ENCODE measurements around the gene MXRA8. TPM values are rescaled to one million over a fixed set of nuclear protein-coding genes. Genes with fewer than 3 reads are reported as not detected.

MXRA8 gene
- total and polyA plus RNA-seq, 8 donors: 23.3 to 203 (median 42.9) TPM

DNA sequence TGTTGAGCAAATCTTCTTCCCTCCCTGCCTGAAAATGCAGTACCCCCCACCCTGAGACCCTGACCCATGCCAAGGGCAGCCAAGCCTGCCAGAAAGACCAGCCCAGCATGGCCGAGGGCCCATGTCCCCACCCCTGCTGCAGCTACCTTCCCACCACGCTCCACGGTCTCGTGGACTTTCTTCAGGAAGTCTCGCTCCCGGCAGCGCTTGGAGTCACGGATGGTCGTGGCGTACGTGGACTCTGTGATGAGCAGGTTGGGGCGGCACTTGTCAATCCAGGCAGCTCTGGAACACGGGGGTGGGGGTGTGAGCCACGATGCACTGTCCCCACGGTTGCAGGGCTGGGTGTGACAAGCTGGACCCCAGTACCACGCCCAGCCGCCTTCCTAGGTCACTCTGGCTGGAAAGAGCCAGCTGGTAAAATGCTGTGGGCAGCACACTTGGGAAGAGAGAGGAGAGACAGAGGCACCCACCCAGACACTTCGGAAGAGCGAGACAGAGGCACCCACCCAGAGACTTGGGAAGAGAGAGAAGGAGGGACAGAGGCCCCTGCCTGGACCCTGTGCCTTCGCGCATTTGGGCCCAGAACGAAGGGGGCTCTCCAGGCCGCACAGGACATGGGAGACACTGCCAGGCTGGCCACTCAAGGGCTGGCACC lies 43.5 kb downstream of the MXRA8 start:
- WGBS, 5 donors: 86 to 91% (median 90%) methylated on average over 23 of the region's 23 CpGs

DNA sequence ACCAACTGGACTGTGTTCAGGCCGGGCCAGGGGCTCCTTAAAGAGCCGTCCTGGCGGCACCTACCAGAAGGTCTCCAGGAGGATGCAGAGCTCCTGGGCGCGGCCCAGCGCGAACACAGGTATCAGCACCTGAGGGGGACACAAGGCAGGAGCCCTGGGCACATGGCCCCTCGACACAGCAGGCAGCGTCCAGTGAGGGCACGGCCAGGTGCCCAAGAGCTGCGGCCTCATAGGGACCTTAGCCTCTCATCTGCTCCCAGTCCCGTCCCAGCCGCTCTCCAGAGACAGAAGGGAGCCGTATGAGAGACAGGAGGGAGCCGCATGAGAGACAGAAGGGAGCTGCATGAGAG lies 44.1 kb downstream of the MXRA8 start:
- H3K4me1 ChIP-seq: peaks cover 27 to 56% (median 42%) of the 10 kb centered on the region in 4 donors
- no peak for DNase-seq
- WGBS, 5 donors: 91 to 96% (median 93%) methylated on average over 15 of the region's 15 CpGs
- no peak overlapping the region for H3K4me3 ChIP-seq
- H3K27me3 ChIP-seq: no peaks in the 10 kb centered on the region
- no peaks in the 10 kb centered on the region for H3K9me3 ChIP-seq
- H3K27ac ChIP-seq: no peak overlapping the region
- H3K36me3 ChIP-seq: peaks cover 37 to 79% (median 74%) of the 10 kb centered on the region in 4 donors
- TF ChIP-seq EP300 (IDR thresholded peaks at IDR 0.05): no peak
- TF ChIP-seq, protein P1, sequence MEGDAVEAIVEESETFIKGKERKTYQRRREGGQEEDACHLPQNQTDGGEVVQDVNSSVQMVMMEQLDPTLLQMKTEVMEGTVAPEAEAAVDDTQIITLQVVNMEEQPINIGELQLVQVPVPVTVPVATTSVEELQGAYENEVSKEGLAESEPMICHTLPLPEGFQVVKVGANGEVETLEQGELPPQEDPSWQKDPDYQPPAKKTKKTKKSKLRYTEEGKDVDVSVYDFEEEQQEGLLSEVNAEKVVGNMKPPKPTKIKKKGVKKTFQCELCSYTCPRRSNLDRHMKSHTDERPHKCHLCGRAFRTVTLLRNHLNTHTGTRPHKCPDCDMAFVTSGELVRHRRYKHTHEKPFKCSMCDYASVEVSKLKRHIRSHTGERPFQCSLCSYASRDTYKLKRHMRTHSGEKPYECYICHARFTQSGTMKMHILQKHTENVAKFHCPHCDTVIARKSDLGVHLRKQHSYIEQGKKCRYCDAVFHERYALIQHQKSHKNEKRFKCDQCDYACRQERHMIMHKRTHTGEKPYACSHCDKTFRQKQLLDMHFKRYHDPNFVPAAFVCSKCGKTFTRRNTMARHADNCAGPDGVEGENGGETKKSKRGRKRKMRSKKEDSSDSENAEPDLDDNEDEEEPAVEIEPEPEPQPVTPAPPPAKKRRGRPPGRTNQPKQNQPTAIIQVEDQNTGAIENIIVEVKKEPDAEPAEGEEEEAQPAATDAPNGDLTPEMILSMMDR (IDR thresholded peaks at IDR 0.05): no peak
- no peak for TF ChIP-seq POLR2A (IDR thresholded peaks at IDR 0.05)
- no peak for TF ChIP-seq POLR2AphosphoS5 (IDR thresholded peaks at IDR 0.05)
- intact Hi-C loops (cut with DNase I; ENCODE audit: low total_unique reads): no loop called here

More for the DNA sequence above, 43.5 kb downstream of the MXRA8 start:
- DNase-seq: no peak
- Histone ChIP-seq H3K4me1 (peaks cover 21 to 54% (median 39%) of the 10 kb centered on the region in 4 donors), H3K36me3 (peaks cover 41 to 85% (median 80%) of the 10 kb centered on the region in 4 donors), H3K9me3 (no peaks in the 10 kb centered on the region), H3K4me3 (no peak overlapping the region), H3K27me3 (no peaks in the 10 kb centered on the region), H3K27ac (peak overlapping the region in 2 of 5 donors; percentile 9 to 42)
- TF ChIP-seq, protein P1 (IDR thresholded peaks at IDR 0.05): no peak
- TF ChIP-seq POLR2A (IDR thresholded peaks at IDR 0.05): no peak
- no peak for TF ChIP-seq EP300 (IDR thresholded peaks at IDR 0.05)
- no peak for TF ChIP-seq POLR2AphosphoS5 (IDR thresholded peaks at IDR 0.05)
- intact Hi-C loops (cut with DNase I; ENCODE audit: low total_unique reads): no loop called here

DNA sequence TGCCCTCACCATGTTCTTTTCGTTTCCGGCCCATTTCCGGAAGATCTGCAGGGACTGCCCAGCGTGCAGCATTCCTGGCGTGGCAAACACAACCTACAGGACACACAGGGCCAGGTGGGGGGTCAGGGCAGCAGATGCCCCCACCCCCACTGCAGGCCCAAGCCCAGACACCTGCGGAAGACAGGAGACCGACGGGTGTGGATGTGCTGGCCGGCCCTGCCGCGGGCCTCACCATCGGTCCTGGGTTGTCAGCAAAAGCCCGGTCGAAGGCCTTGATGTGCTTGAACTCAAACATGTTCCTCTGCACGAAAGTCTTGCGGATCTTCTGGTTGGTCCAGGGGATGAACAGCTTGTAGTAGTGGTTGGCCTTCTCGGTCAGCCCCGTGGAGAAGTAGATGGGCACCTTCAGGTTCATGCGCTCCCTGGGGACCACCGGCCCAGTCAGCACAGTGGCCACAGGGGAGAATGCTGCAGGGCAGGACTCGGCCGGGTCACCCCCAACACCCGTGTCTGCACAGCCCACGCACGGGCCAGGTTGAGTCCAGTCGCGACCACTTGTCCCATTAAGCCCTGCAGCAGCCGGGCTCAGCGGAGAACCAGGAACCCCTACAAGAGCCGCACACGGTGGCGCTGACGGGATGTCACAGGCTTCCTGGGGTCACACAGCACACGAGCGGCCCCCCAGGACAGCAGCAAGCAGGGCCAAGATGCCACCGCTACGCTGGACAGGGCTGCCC lies 44.7 kb downstream of the MXRA8 start:
- no peaks in the 10 kb centered on the region for H3K9me3 ChIP-seq
- H3K4me1 ChIP-seq: peaks cover 24 to 56% (median 42%) of the 10 kb centered on the region in 4 donors
- peaks cover 34 to 73% (median 69%) of the 10 kb centered on the region in 4 donors for H3K36me3 ChIP-seq
- H3K4me3 ChIP-seq: no peak overlapping the region
- DNase-seq: no peak
- intact Hi-C loops (cut with DNase I; ENCODE audit: low total_unique reads): no loop called here
- H3K27ac ChIP-seq: no peak overlapping the region
- TF ChIP-seq POLR2AphosphoS5 (IDR thresholded peaks at IDR 0.05) (no peak), POLR2A (IDR thresholded peaks at IDR 0.05) (no peak), EP300 (IDR thresholded peaks at IDR 0.05) (no peak)
- TF ChIP-seq, protein P1 (IDR thresholded peaks at IDR 0.05): no peak
- no peaks in the 10 kb centered on the region for H3K27me3 ChIP-seq
- whole genome bisulfite sequencing, 5 donors: 83 to 93% (median 91%) methylated on average over 32 to 37 of the region's 37 CpGs

DNA sequence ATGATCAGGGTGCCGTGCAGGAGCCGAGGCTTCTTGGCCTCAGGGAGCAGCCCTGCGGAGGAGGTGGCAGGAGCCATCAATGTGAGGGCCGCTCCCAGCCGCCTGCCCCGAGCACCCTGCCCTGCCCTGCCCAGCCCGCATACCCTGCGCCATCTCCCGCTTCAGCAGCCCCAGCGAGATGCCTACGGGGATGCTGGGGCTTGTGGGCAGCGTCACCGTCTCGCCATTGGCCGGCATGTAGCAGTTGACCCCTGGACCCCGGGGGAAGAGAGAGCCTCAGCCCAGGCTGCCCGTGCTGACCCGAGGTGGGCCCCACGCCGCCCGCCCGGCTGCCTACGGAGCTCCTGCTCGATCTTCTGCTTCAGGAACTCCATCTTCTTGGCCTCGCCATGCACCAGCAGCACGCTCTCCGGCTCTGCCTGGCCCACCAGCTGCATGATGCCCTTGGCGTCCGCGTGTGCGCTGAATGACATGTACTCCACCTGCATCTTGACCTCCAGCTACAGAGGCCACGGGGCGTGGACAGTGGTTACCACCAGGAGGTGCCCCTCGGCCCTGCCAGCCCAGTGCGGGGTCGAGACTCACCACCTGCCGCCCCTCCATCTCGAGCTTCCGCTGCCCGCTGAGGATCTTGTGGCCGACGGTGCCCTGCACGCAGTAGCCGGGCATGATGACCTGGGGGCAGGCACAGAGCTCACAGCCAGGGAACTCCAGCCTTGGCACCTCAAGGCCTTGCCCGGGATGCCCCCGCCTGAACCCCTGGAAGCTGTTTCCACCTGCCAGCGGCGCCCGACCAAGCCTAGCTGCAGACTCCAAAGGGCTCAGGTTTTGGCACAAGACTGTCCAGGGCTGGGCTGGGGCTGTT lies 45.7 kb downstream of the MXRA8 start:
- no peaks in the 10 kb centered on the region for H3K27me3 ChIP-seq

More for the DNA sequence above, 45.7 kb downstream of the MXRA8 start:
- Histone ChIP-seq H3K4me1 (peaks cover 14 to 46% (median 32%) of the 10 kb centered on the region in 4 donors), H3K36me3 (peaks cover 34 to 72% (median 66%) of the 10 kb centered on the region in 4 donors), H3K9me3 (no peaks in the 10 kb centered on the region), H3K27ac (no peak overlapping the region), H3K4me3 (no peak overlapping the region)
- 89 to 94% (median 91%) methylated on average over 39 to 49 of the region's 49 CpGs for WGBS, 5 donors
- DNase-seq: no peak
- TF ChIP-seq, protein P1 (IDR thresholded peaks at IDR 0.05): no peak
- TF ChIP-seq EP300 (IDR thresholded peaks at IDR 0.05) (no peak), POLR2AphosphoS5 (IDR thresholded peaks at IDR 0.05) (no peak), POLR2A (IDR thresholded peaks at IDR 0.05) (no peak)
- intact Hi-C loops (cut with DNase I; ENCODE audit: low total_unique reads): no loop called here
